Psoas muscle (tissue), 8 donors: ENCODE results near the gene PXYLP1. TPM values are rescaled to one million over a fixed set of nuclear protein-coding genes. Genes with fewer than 3 reads are reported as not detected.

Experiments
- ATAC-seq, 4 donors: fragments of 200-7000 bp; cut with Tn5 transposase; one replicate each; pipeline ENCODE4 v1.9.1; 2020; ENCODE audit warnings: moderate library complexity in 3 of 4, mild to moderate bottlenecking in 2 of 4
- DNase-seq, 2 donors: peaks; one replicate each; pipeline ENCODE4 v3.0.0-alpha.2; 2020
- H3K27ac ChIP-seq: fragments of 200-600 bp; one replicate; pipeline ENCODE4 v1.8.0; 2022
- H3K27me3 ChIP-seq, 3 donors: fragments of 200-600 bp in 1 of 3; one replicate each; pipeline versions ENCODE4 v1.6.1 to v1.8.0; 2013 to 2022; ENCODE audit warnings: low read length in 2 of 3, mild to moderate bottlenecking in 2 of 3, moderate library complexity in 1 of 3; ENCODE audit not compliant: insufficient read depth in 3 of 3
- H3K36me3 ChIP-seq, 2 donors: fragments of 200-600 bp in 1 of 2; one replicate each; pipeline versions ENCODE4 v1.6.1 to v1.8.0; 2013 to 2022; ENCODE audit warnings: low read depth in 1 of 2, mild to moderate bottlenecking in 1 of 2, moderate library complexity in 1 of 2; ENCODE audit not compliant: insufficient read depth in 1 of 2
- H3K4me1 ChIP-seq: fragments of 200-600 bp; one replicate; pipeline ENCODE4 v1.8.0; 2022
- H3K4me3 ChIP-seq: fragments of 200-600 bp; one replicate; pipeline ENCODE4 v1.8.0; 2022; ENCODE audit warnings: mild to moderate bottlenecking
- H3K9me3 ChIP-seq: fragments of 200-600 bp; one replicate; pipeline ENCODE4 v1.8.0; 2022
- CTCF ChIP-seq: fragments of 200-600 bp; IDR thresholded peaks from one replicate; pipeline ENCODE4 v1.8.0; 2022; ENCODE audit warnings: antibody characterized with exemption
- WGBS, 3 donors: extraction: QIAGEN DNeasy Blood & Tissue Kit; methylation state at CpG; one replicate each; pipeline versions ENCODE4 v1.1.6 to v1.1.7; 2013; 5-methylcytosine and 5-hydroxymethylcytosine counted together
- intact Hi-C, 2 donors: fragments of 100-400 bp; cut with DNase I; formaldehyde crosslinking; loops; one replicate each; pipeline versions ENCODE4 v1.11.0 to v1.14.2; 2022
- polyA plus RNA-seq, 3 donors: library from polyadenylated mRNA; stranded (reverse); fragments of 200-250 nt; gene quantifications; one replicate each; pipeline ENCODE4 v1.2.3, GENCODE V29; 2013
- total RNA-seq, 4 donors: library from RNA; stranded (reverse); fragmentation: NEBNext Ultra II Directional in 2 of 4; extraction: Animal tissue kit (Norgen Biotek cat#: 25700) in 2 of 4; gene quantifications; one replicate each; pipeline versions ENCODE4 v1.2.1 to v1.2.4, GENCODE V29; 2021 to 2023
- donor health status: healthy with polysubstance abuse.
- donor health status: DM: no; HTN: no; CAD: no; lungs with moderate emphysema.
- donor health status: Bipolar disorder and iron deficiency.
- donor health status: healthy.
- donor health status: DM: yes; HTN: yes; CAD: no.
- donor health status: DM: no; HTN: no; CAD: no.
- donor health status: DM: no; HTN: no; CAD: no.
- donor health status: DM: yes; HTN: yes; CAD: no.

Gene PXYLP1
- total and polyA plus RNA-seq, 7 donors, result 0.83 to 6.8 (median 1.8) TPM

- Histone ChIP-seq H3K36me3 (no peaks in the 10 kb centered on the region), H3K4me3 (no peak overlapping the region), H3K4me1 (peaks cover 2% of the 10 kb centered on the region), H3K27ac (no peak overlapping the region), H3K27me3 (no peaks in the 10 kb centered on the region), H3K9me3 (no peaks in the 10 kb centered on the region)
- WGBS, 3 donors, result 94 to 98% (median 97%) methylated on average over 3 of the region's 3 CpGs
- no peak for TF ChIP-seq CTCF
- intact Hi-C loops, result no loop called here
- no peak for DNase-seq
- no peak for ATAC-seq
These were observed 38.3 kb downstream of the PXYLP1 start for GRCh38 chr3:141269961-141270360.

GRCh38 chr3:141271279-141272030 is 39.8 kb downstream of the PXYLP1 start:
- WGBS, 3 donors, result 64 to 66% (median 66%) methylated on average over 4 of the region's 4 CpGs
- intact Hi-C loops, result no loop called here
- no peak for ATAC-seq
- no peaks in the 10 kb centered on the region for H3K36me3 ChIP-seq
- no peak overlapping the region for H3K4me3 ChIP-seq
- TF ChIP-seq CTCF, result no peak
- no peak overlapping the region for H3K27ac ChIP-seq
- no peak for DNase-seq
- H3K27me3 ChIP-seq, result no peaks in the 10 kb centered on the region
- H3K4me1 ChIP-seq, result peaks cover 2% of the 10 kb centered on the region
- no peaks in the 10 kb centered on the region for H3K9me3 ChIP-seq

DNA sequence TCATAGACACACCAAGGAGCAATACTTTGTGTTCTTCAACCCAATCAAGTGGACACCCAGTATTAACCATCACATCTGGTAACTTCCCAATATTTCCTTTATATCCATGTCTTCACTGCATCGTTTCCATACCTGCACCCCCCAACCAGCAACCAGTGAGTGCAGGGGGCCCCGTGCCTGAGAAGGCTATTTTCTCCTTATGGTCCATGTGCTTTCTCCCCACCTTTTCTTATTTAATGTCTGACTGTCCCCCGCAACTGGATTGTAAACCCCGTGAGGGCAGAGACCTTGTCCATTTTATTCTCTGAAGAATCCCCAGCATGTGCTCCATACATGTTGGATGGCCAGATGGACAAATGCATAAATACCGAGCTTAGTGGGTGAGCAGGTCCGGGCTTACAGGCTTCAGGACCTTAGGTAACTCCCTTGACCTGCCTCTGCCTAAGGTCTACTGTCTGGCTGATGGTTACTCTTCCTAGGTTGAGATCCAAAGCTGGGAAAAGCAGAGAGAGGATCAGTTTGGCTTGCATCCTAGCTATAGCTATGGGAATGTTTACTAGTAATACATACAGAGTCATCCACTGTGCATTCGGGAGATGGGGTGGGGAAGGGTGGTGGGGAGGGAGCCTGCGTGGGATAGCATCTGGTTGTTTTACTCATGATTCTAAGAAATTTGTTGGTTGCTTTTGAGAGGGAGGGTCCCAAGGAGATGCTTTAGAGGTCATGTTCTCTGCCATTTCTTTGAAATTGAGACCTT is 41.5 kb downstream of the PXYLP1 start:
- Histone ChIP-seq H3K27ac (no peak overlapping the region), H3K27me3 (no peaks in the 10 kb centered on the region), H3K36me3 (no peaks in the 10 kb centered on the region), H3K4me1 (peaks cover 2% of the 10 kb centered on the region), H3K9me3 (no peaks in the 10 kb centered on the region), H3K4me3 (no peak overlapping the region)
- DNase-seq (no peak), ATAC-seq (no peak)
- no peak for TF ChIP-seq CTCF
- 95 to 97% (median 97%) methylated on average over 8 of the region's 8 CpGs for WGBS, 3 donors
- intact Hi-C loops, result no loop called here

- Histone ChIP-seq H3K4me1 (peaks cover 6% of the 10 kb centered on the region), H3K27me3 (no peaks in the 10 kb centered on the region), H3K4me3 (no peak overlapping the region), H3K36me3 (no peaks in the 10 kb centered on the region), H3K9me3 (no peaks in the 10 kb centered on the region), H3K27ac (no peak overlapping the region)
- TF ChIP-seq CTCF, result no peak
- intact Hi-C loops, result no loop called here
- DNase-seq (no peak), ATAC-seq (no peak)
- WGBS, 3 donors, result 93 to 96% (median 96%) methylated on average over 15 of the region's 15 CpGs
These were observed 42.2 kb downstream of the PXYLP1 start for GRCh38 chr3:141273700-141274410.
